HG02938 (cell line): Measurements from ENCODE around the gene PBX1.

Experiments
- ATAC-seq: cut with Tn5 transposase; IDR thresholded peaks from one replicate; pipeline ENCODE4 v1.9.1; 2021; ENCODE audit warnings: mild to moderate bottlenecking, moderate library complexity; ENCODE audit not compliant: unreplicated experiment

The PBX1 gene

GRCh38 chr1:164713456-164714207 lies 154.6 kb downstream of the PBX1 start:
- ATAC-seq: no peak

- peak; percentile 95 for ATAC-seq
These were observed 158.2 kb downstream of the PBX1 start for GRCh38 chr1:164716992-164717703.

- no peak for ATAC-seq
These were observed 159.8 kb downstream of the PBX1 start for GRCh38 chr1:164718821-164719220.

- no peak for ATAC-seq
These were observed 160.9 kb downstream of the PBX1 start for GRCh38 chr1:164719676-164720439.

GRCh38 chr1:164720440-164721227 lies 161.7 kb downstream of the PBX1 start:
- no peak for ATAC-seq

- ATAC-seq: no peak
These were observed 162.2 kb downstream of the PBX1 start for GRCh38 chr1:164721228-164721496.

- ATAC-seq: no peak
These were observed 164.4 kb downstream of the PBX1 start for GRCh38 chr1:164723296-164723798.

GRCh38 chr1:164725401-164725800 lies 166.4 kb downstream of the PBX1 start:
- ATAC-seq: no peak

GRCh38 chr1:164726235-164726634 lies 167.3 kb downstream of the PBX1 start:
- ATAC-seq: no peak

GRCh38 chr1:164728719-164729118 lies 169.7 kb downstream of the PBX1 start:
- ATAC-seq: no peak

- ATAC-seq: no peak
These were observed 172.3 kb downstream of the PBX1 start for GRCh38 chr1:164731161-164731876.

- ATAC-seq: no peak
These were observed 174.1 kb downstream of the PBX1 start for GRCh38 chr1:164733070-164733469.

GRCh38 chr1:164733734-164734133 lies 174.8 kb downstream of the PBX1 start:
- ATAC-seq: no peak

GRCh38 chr1:164735315-164736052 lies 176.5 kb downstream of the PBX1 start:
- no peak for ATAC-seq

GRCh38 chr1:164736137-164736536 lies 177.2 kb downstream of the PBX1 start:
- ATAC-seq: no peak

GRCh38 chr1:164739189-164739588 lies 180.2 kb downstream of the PBX1 start:
- ATAC-seq: no peak

- no peak for ATAC-seq
These were observed 181.1 kb downstream of the PBX1 start for GRCh38 chr1:164740000-164740526.

GRCh38 chr1:164742745-164743144 lies 183.8 kb downstream of the PBX1 start:
- no peak for ATAC-seq

- no peak for ATAC-seq
These were observed 185.0 kb downstream of the PBX1 start for GRCh38 chr1:164743976-164744375.
